D341Med (cell line): ENCODE measurements around the gene ATXN10.

ENCODE experiments used
- DNase-seq: peaks from one replicate; pipeline ENCODE4 v3.0.0; 2012; ENCODE audit warnings: low spot score

Gene ATXN10

GRCh38 chr22:45758603-45759002 lies 87.0 kb downstream of the ATXN10 start:
- no peak for DNase-seq

GRCh38 chr22:45760682-45761081 lies 89.0 kb downstream of the ATXN10 start:
- DNase-seq: no peak

GRCh38 chr22:45762545-45763235 lies 91.1 kb downstream of the ATXN10 start:
- no peak for DNase-seq

- DNase-seq: no peak
Measured at GRCh38 chr22:45763236-45763624, 91.6 kb downstream of the ATXN10 start.

- DNase-seq: peak; percentile 56
Measured at GRCh38 chr22:45768490-45768889, 96.9 kb downstream of the ATXN10 start.

GRCh38 chr22:45769569-45770210 lies 98.1 kb downstream of the ATXN10 start:
- no peak for DNase-seq

GRCh38 chr22:45770506-45770905 lies 98.9 kb downstream of the ATXN10 start:
- DNase-seq: no peak

- no peak for DNase-seq
Measured at GRCh38 chr22:45771057-45771456, 99.4 kb downstream of the ATXN10 start.

GRCh38 chr22:45771711-45772110 lies 100.1 kb downstream of the ATXN10 start:
- no peak for DNase-seq

- DNase-seq: no peak
Measured at GRCh38 chr22:45772743-45773142, 101.1 kb downstream of the ATXN10 start.

GRCh38 chr22:45774001-45774670 lies 102.5 kb downstream of the ATXN10 start:
- no peak for DNase-seq

GRCh38 chr22:45775062-45775461 lies 103.4 kb downstream of the ATXN10 start:
- DNase-seq: no peak

GRCh38 chr22:45775569-45776312 lies 104.1 kb downstream of the ATXN10 start:
- DNase-seq: no peak

- no peak for DNase-seq
Measured at GRCh38 chr22:45776313-45776585, 104.6 kb downstream of the ATXN10 start.

- DNase-seq: peak; percentile 52
Measured at GRCh38 chr22:45777046-45777851, 105.6 kb downstream of the ATXN10 start.

- no peak for DNase-seq
Measured at GRCh38 chr22:45777852-45778375, 106.3 kb downstream of the ATXN10 start.

- DNase-seq: no peak
Measured at GRCh38 chr22:45781459-45781858, 109.8 kb downstream of the ATXN10 start.

GRCh38 chr22:45781966-45782365 lies 110.3 kb downstream of the ATXN10 start:
- no peak for DNase-seq

GRCh38 chr22:45783021-45783420 lies 111.4 kb downstream of the ATXN10 start:
- DNase-seq: no peak

GRCh38 chr22:45783690-45784089 lies 112.1 kb downstream of the ATXN10 start:
- no peak for DNase-seq

GRCh38 chr22:45784357-45785277 lies 113.0 kb downstream of the ATXN10 start:
- no peak for DNase-seq
